ENCODE data around the gene AMBP.

AMBP gene

GRCh38 chr9:114072184-114073140 is 5.6 kb downstream of the AMBP start:
- no peak for DNase-seq (ENCODE audit: low read depth)

DNA sequence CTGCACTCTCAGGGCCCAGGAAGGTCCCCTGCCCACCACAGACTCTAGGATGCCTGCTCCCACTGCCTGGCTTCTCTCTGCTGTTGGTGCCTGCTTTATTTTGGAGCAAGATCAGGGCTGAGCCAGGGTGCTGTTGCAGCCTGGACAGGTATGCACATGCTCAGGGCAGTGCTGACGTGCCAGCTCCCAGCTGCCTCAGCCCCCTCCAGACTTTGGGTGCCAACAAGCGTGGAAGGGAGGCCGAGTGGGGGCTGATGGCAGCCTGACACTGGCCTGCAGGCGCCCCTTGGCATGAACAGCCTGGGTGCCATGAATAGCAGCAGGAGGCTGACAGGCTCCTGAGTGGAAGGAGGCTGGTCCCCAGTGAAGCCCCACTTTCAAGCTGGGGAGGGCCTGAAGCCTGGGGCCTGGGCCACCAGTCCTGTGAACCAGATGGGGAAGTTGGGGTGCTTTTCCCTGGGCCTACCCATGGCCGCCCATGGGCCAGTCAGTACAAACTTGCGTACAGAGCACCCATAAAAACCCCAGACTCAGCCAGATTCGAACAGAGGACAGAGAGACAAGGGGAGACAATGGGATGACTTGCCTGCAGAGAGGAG is 6.8 kb downstream of the AMBP start:
- no peak for DNase-seq (ENCODE audit: low read depth)

DNA sequence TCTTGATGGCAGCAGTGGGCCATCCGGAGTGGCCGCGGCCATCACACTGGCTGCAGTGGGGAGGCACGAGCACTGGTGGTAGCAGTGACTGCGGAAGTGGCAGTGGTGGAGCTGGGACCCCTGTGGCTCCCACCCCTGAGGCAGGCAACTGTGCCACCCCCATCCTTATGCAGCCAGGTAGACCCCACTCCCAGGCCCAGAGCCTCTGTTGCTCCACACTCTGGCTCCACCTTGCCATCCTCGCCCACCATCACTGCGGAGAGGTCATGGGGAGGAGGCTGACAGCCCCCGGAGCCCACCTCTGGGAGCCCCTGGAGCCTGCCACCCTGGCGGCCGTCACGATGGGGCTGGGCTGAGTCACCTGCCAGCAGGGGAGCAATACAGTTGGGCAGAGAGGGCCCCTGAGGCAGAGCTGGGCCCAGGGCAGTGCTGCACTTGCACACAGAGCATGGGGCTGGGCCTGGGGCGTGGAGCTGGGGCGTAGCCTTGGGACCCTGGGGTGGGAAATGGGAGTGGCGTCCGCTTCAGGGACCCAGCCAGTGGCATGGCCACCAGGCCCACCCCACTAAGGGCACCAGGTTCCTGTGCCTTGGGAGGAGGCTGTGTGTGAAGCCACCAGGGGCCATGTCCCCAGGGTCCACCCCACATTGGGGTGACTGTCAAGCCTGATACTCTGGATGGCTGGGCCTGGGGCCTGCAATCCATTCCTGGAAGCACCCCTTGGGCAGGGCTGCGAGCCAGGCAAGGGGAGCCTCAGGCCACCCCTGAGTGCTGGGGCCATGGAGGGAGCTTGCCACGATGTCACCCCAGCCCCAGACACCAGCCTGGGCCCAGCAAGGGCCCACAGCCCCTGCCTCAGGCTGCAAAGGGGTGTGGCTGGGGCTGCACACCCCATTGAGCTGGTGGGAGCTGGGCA is 7.7 kb downstream of the AMBP start:
- DNase-seq (ENCODE audit: low read depth): no peak

DNA sequence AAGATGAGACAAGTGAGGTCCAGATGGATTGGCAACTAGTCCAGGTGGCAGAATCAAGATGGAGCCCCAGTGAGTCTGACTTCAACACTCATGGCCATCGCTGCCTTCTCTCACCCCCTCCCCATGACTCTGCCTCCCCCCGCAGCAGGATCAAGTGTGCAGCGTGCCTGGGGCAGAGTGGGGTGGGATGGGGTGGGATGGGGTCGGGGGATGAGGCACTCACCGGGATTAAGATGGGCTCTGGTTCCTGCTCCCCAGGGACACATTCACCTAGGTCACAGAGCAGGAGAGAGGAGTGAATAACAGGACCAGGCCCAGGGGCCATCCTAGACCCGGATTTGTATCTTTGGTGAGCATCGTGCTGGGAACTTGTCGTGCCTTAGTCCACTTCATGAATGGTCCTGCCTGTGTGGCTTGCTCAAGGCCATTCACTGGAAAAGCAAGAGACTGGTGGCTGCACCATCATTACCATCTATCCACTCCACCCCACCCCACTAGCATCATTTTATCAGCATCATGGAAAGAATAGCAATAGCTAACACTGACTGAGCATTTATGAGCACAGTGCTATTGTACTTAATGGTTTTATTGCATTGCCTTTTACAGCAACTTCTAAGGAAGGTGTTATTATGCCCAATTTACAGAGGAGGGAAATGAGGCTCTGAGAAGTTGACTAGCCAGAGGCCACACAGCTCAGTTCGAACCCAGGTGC is 8.5 kb downstream of the AMBP start:
- no peak for DNase-seq (ENCODE audit: low read depth)

- no peak for DNase-seq (ENCODE audit: low read depth)
Observed at GRCh38 chr9:114065304-114065703, 12.8 kb downstream of the AMBP start.

- DNase-seq (ENCODE audit: low read depth): no peak
Observed at GRCh38 chr9:114061830-114062474, 16.1 kb downstream of the AMBP start.

- no peak for DNase-seq (ENCODE audit: low read depth)
Observed at GRCh38 chr9:114061292-114061691, 16.8 kb downstream of the AMBP start.

- DNase-seq (ENCODE audit: low read depth): no peak
Observed at GRCh38 chr9:114060711-114061110, 17.4 kb downstream of the AMBP start.

- no peak for DNase-seq (ENCODE audit: low read depth)
Observed at GRCh38 chr9:114060070-114060469, 18.0 kb downstream of the AMBP start.

- DNase-seq (ENCODE audit: low read depth): no peak
Observed at GRCh38 chr9:114059047-114059803, 18.9 kb downstream of the AMBP start.

- DNase-seq (ENCODE audit: low read depth): no peak
Observed at GRCh38 chr9:114058688-114059046, 19.4 kb downstream of the AMBP start.

GRCh38 chr9:114057161-114057885 is 20.8 kb downstream of the AMBP start:
- DNase-seq (ENCODE audit: low read depth): no peak

DNA sequence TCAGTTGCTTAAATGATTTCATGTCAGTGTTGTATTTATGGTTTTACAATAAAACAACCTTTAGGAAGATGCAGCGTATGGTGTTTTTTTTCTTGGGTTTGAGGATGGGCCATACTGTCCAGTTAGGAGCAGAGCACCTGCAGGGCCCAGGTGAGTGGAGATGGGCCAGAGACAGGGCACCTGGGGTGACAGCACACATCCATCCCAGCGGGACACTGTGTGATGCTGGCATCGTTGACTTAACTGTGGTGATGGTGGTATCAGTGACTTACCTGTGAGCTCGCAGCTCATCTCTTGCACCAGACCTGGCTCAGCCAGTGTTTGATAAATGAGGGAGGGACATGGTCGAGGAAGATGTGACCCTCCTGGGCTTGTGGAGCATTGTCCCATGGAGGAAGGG is 21.6 kb downstream of the AMBP start:
- no peak for DNase-seq (ENCODE audit: low read depth)

DNA sequence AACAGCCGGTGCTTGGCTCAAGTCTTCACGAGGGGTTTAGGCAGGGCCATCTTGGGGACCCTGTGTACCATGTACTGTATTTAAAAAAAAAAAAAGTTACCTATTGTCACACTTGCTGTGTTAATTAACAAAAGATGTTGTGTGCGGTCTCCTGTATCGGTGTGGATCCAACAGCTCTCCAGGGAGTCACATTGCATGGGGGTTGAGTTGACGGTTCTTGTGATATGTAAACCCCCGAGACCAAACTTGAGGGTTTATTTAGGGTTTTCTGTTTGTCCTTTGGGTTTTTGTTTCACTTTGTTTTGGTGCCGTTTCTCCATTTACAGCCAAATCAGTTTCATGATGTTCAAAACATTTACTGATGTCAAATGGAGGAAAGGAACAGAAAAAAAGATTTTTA is 22.2 kb downstream of the AMBP start:
- no peak for DNase-seq (ENCODE audit: low read depth)

- DNase-seq (ENCODE audit: low read depth): no peak
Observed at GRCh38 chr9:114055061-114055460, 23.0 kb downstream of the AMBP start.

GRCh38 chr9:114054191-114054690 is 23.9 kb downstream of the AMBP start:
- no peak for DNase-seq (ENCODE audit: low read depth)

GRCh38 chr9:114053246-114054005 is 24.7 kb downstream of the AMBP start:
- DNase-seq (ENCODE audit: low read depth): no peak

- DNase-seq (ENCODE audit: low read depth): no peak
Observed at GRCh38 chr9:114051706-114052105, 26.4 kb downstream of the AMBP start.

- no peak for DNase-seq (ENCODE audit: low read depth)
Observed at GRCh38 chr9:114051281-114051680, 26.8 kb downstream of the AMBP start.

All from CMK (cell line).